ENCODE data around the gene CTDSPL2.
"Not testable (repeated sequence)": the region's sequence is repeated elsewhere in the genome, so short reads cannot be mapped to it uniquely, and the experiment has no call there.

CTDSPL2 gene

GRCh38 chr15:44485880-44486279 lies 58.5 kb downstream of the CTDSPL2 start:
- no peak for DNase-seq

GRCh38 chr15:44489464-44489863 lies 62.0 kb downstream of the CTDSPL2 start:
- DNase-seq = no peak

- no peak for DNase-seq
These were observed 63.2 kb downstream of the CTDSPL2 start for GRCh38 chr15:44490622-44491021.

- DNase-seq = no peak
These were observed 64.6 kb downstream of the CTDSPL2 start for GRCh38 chr15:44492040-44492439.

GRCh38 chr15:44492672-44493071 lies 65.2 kb downstream of the CTDSPL2 start:
- DNase-seq = no peak

GRCh38 chr15:44495562-44495961 lies 68.1 kb downstream of the CTDSPL2 start:
- no peak for DNase-seq

GRCh38 chr15:44500555-44500954 lies 73.1 kb downstream of the CTDSPL2 start:
- no peak for DNase-seq

- no peak for DNase-seq
These were observed 74.4 kb downstream of the CTDSPL2 start for GRCh38 chr15:44501768-44502366.

- DNase-seq = no peak
These were observed 89.0 kb downstream of the CTDSPL2 start for GRCh38 chr15:44516436-44516835.

GRCh38 chr15:44519537-44519936 lies 92.1 kb downstream of the CTDSPL2 start:
- no peak for DNase-seq

- no peak for DNase-seq
These were observed 97.6 kb downstream of the CTDSPL2 start for GRCh38 chr15:44525018-44525417.

GRCh38 chr15:44527241-44527640 lies 99.8 kb downstream of the CTDSPL2 start:
- no peak for DNase-seq

GRCh38 chr15:44529864-44530604 lies 102.6 kb downstream of the CTDSPL2 start:
- no peak for DNase-seq

- DNase-seq = no peak
These were observed 103.2 kb downstream of the CTDSPL2 start for GRCh38 chr15:44530653-44531052.

- not testable (repeated sequence) for DNase-seq
These were observed 104.8 kb downstream of the CTDSPL2 start for GRCh38 chr15:44532275-44532674.

GRCh38 chr15:44532689-44533088 lies 105.3 kb downstream of the CTDSPL2 start:
- no peak for DNase-seq

GRCh38 chr15:44535092-44535491 lies 107.7 kb downstream of the CTDSPL2 start:
- no peak for DNase-seq

GRCh38 chr15:44535523-44536301 lies 108.3 kb downstream of the CTDSPL2 start:
- peak; percentile 28 for DNase-seq

GRCh38 chr15:44536302-44536961 lies 109.0 kb downstream of the CTDSPL2 start:
- DNase-seq = no peak

- DNase-seq = peak; percentile 95
These were observed 109.7 kb downstream of the CTDSPL2 start, which contains the start of gene EIF3J for GRCh38 chr15:44536962-44537734. Gene EIF3J (plus strand): TSS chr15:44537147. CDS start chr15:44537195, 48 bp downstream.

GRCh38 chr15:44537735-44538240 lies 110.4 kb downstream of the CTDSPL2 start:
- DNase-seq = no peak
